NCI-H748 treated with DMSO at 0.1 percent for 48 hours (cell line): Measurements from ENCODE around the gene TANC1.

Experiments
- DNase-seq: peaks from one replicate; lab custom pipeline; 2025; lab: John Stamatoyannopoulos, UW

TANC1 gene

DNA sequence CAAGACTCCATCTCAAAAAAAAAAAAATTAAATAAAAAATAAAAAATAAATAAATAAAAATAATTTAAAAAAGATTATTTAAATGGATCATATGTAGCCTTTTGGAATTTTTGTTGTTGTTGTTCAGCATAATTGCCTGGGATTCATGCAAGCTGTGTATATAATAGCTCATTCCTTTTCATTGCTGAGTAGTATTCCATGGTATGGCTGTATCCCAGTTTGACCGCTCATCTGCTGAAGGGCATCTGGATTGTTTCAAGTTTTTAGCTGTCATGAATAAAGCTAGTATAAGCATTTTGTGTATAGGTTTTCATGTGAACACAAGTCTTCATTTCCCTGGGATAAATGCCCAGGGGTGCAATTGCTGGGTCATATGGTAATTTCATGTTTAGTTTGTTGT is 6.4 kb upstream of the TANC1 start:
- no peak for DNase-seq

DNA sequence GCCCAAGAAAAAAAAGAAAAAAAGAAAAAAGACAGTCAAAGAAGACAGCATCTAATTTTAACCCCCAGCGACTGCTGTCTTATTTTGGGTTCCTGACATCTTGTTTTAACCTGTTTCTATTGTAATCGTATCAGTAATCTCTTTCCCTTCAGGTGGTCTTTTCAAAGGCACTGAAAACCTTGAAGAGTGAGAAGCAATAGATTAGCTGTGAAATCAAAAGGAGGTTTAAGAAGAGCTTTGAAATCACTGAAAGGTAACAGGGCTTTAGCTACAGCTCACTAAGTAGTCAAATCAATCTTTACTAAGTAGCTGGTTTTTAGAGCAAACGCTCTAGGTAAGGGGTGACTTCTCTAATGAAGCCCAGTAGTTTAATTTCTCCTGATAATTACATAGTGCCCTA is 5.4 kb upstream of the TANC1 start:
- no peak for DNase-seq

DNA sequence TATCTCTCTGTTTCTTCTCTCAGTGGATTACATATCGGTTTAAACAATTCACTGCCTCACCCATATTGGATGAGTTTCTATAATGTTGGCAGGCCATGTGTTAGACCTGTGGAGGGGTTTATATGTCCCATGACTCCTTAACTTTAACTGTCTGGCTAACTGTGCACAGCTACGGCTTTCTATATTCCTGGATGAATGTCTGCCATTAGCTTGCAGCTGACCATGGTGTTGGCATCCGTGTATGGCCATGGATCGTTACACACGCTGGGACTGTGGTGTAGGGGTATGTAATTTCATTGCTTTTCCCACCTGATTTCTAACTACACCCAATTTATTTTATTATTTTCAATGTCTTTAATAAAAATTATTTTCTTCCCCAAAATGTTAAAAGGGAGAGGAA is 3.3 kb upstream of the TANC1 start:
- DNase-seq, result no peak

DNA sequence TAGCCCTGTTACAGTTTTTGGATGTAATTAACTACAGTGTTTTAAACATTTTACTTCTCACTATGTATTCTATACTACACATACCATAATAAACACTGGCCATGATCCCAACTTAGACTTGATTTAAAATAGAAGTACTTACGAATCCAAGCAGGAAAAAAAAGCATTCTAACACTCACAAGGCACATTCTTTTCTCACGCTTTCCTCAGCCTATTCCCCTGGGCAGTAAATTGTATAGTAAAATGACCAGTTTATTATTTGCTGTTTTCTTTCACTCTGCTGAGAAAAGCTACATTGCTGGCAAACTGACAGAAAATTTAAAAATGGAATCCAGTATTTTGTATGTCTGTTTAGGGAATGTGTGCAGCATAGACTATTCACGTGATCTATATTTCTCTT is 2.8 kb upstream of the TANC1 start:
- no peak for DNase-seq

DNA sequence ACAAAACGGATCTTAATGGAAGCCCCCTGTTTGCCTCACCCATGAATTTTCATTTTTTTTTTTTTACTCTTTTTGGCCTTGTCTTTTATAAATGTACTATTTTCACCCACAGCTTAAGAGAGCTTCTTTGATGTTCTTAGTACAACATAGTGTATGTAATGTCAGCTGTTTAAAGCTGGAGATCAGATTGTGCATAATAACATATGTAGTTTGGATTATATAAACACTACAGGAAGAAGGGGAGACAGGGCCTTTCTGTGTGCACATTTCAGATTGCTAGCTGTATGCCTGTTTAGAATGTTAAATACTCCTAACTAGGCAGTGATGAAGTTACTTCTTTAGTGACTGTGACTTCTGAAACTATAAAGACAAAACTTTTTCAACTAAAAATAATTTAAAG is 2.1 kb upstream of the TANC1 start:
- no peak for DNase-seq

DNA sequence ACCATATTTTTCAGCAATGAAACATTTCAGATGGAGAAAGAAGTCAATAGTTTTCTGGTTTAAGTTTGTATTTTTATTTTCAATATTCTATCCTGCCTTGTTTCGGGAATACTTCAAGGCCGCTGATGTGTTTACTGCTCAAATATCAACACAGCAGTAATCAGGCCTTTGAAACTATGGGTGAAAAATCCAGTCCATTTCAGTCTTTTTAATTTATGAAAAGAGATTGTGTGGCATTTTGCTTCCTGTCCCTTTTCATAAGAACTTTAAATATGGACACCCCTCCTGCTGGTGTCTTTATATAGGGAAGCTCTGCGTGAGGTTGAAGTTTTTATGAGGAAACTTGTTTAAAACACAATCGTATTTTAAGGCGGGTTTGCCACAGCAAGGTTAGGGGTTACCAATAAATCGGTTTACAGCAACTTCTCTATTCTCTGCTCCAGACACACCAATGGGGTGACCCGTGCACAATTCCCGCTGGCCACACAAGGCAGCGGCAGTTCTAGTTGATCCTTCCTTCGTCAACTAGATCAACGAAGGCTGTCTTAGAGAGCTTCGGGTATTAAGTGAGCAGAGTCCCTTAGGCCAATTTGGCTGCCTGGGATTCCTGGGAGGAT is 1.2 kb upstream of the TANC1 start:
- DNase-seq, result no peak

DNA sequence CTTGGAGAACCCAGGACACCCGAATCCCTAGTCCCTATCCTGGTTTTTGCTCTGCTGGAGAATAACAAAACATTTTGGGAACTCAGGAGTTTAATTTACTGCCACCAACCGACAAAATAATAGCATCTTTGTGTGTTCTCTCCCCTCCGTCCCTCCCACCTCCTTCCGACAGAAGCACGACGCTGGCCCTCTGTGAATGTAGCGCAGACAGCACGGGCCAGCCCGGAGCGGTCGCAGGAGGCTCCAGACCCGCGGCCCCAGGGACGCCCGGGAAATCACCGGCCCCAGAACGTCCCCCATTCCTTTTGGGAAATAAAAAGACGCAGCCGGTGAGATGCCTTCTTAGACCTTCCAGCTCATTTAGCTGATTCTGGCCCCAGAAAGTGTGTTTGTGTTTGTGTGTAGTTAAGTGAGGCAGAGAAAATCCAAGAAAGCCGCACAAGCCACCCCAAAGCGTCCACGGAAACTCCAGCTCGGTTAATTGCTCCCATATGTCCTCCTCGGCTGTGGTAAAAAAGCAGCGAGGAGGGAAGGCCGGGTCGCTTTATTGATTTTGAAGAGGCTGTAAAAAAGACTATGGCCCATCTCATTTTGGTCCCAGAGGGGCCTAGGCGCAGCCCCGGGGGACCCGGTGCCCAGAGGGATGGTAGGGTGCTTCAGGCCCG is 577 bp upstream of the TANC1 start:
- no peak for DNase-seq

DNA sequence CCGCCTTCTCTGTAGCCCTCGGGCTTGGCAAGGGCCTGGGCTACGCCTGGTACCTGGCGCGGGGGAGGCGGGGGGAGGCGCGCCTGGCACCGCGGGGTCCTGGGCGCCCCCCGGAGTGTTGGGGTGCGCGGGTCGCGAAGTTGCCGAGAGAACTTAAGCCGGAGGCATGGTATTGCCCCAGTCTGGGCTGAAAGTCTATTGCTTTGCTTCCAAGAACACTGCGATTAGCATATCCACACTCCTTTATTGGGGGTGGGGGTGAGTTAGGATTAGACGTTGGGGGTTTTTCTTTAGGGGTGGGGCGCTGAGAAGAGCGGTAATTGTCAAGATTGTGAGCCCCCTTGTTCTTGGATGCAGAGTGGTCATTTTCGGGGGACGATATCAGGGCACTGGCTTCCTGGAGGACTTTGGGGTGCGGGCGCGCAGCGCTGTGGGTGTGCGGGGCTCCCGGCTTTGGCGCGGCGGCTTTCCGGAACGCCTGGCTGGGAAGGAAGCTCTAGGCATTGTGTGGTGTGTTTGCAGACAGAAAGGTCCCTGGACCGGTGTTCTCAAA is 798 bp downstream of the TANC1 start:
- no peak for DNase-seq

DNA sequence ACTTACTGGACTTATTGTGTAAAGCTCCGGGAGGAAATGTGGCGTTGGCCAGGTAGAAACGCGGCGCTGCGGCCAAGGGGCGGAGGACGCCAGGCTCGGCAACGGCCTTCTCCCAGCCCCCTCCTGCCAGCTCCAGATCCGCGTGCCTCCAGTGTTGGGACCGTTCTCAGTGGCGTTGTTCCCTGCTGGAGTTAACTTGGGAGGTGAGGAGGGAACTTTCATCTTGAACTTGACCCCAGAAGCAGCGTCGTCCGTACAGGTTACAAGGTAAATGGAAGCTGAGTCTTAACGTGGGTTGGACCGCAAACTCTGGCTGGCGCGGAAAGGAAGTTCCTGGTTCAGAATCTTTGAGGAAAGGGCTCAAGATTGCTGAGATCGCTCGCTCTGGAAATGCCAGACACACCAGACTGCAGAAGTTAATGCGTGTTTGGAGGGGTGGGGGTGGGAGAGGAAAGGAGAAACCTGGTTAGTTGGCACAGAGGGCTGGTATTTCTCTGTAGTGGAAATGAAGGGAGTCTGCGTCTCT is 1.3 kb downstream of the TANC1 start:
- DNase-seq, result no peak

DNA sequence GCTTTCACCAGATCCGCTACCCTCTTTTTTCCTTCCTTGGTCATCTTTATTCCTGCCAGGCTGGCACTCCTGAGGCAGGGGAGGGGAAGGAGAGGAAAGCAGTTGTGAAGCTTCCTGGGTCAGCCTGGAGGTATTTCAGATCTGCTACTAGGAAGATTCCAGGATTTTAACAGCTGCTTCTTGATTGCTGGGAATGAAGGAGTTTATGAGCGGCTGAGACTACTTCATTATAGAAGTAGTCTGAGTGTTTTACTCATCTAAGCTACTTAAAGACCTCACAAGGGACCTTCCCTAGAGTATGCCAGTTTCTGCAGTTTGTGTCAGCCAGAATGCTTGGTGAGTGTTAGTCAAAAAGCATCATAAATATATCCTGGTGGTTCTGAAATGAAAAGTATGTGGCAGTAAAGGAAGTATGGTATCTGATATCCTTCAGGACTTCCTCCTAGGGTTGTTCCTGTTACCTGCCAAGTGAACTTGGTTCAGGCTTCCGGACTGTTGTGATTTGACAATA is 1.9 kb downstream of the TANC1 start:
- no peak for DNase-seq

DNA sequence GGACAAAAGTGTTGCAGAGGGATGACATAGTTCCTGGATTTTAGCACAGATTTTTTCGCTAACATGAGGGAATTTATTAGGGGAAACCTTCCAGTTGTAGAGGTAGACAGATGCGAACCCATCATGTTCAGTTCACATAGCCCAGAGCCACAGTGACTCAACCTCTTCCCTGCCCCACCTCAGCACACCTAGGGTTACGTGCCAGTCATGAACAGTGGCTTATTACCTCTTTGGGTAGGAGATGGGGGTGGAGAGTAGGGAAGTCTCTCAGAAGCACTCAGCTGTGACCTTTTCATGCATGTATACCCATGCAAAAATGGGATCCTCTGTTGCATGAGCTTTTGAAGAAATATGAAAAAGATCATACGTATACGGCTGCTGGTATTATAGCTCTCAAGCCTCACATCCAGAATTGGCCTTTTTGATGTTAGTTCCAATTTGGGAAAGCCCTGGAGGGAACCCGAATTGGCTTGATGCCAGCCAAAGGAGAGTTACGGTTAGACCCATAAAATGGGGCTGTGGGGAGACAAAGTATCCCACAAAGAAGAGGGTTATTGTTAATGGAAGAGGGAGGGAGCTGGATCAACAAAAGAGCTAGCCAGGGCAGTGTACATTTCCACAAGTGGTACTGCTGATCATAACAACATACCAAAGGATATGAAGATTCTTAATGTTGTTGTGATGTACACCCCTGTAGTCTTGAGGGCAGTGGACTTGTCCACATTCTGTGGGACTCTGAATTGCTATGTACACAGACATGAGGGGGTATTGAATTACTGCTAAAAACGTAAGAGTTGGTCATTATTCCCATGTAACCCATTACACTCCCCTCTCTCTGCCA is 4.9 kb downstream of the TANC1 start:
- DNase-seq, result peak; percentile 89

DNA sequence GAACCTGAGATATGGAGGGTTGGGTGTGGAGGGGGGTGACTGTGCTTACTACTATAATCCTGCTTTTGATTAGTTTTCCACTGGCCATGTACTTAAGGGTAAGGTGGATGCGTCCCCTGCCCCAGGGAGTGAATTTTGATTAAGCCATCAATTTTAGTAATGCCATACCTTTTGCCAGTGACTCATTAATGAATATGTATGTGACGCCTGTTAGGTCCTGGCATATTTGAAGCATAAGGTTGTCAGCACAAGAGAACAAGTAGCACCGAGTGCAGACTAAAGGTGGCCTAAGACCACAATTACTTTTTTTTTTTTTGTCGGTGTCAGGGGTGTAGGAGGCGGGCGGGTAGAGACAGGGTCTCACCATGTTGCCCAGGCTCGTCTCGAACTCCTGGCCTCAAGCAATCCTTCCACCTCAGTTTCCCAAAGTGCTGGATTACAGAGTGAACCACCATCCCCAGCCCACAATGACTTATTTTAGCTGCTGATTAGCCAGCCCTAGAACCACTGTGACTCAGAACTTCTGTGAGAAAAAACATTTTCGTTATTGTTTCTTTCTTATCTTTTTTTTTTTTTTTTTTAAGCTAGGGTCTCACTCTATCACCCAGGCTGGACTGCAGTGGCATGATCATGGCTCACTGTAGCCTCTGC is 7.0 kb downstream of the TANC1 start:
- DNase-seq, result no peak

DNA sequence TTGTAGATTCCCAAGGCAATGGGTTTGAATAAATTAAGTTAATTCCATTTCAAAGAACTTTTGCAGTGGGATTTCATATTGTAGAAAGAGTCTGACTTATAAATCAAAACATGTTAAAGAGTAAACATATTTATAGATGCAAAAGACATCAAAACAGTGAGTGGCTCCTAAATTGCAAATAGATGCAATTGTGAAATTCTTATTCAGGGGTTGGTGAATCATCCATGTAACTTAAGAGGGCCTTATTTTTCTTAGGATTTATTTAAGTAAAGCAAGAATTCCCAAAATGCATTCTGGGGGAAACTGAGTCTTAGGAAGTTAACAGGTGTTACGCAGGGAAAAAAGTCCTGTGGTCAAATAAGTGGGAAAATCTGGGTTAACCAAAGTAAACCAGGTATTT is 11.3 kb downstream of the TANC1 start:
- DNase-seq, result no peak

DNA sequence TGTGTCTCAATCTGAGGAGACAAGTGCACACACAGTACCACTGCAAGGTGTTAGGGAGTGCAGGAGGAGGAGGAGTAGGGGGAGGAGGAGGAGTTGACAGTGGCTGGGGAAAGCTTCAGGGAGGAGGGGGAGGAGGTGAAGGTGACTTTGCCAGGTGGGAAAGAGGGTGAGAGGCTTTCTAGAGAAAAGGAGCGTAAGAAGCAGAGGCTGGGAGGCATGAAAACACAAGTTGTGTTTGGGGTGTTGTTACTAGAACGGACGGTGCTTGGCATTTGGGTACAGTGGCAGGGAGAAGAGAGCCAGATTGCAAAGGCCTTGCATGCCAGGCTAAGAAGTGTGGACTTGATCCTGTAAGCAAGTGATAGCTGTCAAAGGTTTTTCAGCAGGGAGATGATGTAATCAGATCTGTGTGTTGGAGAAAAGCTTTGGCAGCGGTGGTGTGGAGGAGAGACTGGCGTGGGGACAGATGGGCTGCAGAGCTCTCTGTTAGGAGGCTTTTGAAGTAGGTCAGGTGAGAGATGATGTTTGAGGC is 16.2 kb downstream of the TANC1 start:
- DNase-seq, result no peak

DNA sequence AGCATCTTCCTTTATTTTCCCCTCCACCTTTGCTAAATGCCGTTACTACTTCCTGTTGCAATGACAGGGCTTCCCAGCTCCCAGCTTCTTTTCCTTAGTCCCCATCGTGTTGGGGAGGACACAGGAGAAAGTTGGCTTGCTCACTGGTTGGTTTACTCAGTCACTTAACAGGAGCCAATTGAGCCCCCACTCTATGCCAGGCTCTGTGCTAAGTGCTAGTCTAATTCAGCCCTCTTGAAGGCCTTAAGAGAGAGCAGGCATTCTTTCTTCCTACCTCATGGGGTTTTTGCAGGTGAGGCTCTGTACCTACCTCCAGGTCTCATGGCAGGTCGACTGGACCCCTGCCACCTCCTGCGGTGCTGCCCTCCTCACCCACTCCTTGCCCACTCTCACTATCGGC is 20.1 kb downstream of the TANC1 start:
- no peak for DNase-seq

DNA sequence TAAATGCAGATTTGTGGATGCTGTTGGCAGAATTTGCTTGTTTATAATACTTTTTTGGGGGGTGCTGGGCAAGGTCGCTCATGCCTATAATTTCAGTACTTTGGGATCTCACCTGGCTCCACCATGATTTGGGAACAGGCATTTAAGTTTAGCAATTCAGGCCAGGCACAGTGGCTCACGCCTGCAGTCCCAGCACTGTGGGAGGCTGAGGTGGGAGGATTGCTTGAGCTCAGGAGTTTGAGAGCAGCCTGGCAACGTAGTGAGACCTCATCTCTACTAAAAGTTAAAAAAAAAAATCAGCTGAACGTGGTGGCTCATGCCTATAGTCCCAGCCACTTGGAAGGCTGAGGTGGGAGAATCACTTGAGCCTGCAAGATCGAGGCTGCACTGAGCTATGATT is 20.7 kb downstream of the TANC1 start:
- no peak for DNase-seq

DNA sequence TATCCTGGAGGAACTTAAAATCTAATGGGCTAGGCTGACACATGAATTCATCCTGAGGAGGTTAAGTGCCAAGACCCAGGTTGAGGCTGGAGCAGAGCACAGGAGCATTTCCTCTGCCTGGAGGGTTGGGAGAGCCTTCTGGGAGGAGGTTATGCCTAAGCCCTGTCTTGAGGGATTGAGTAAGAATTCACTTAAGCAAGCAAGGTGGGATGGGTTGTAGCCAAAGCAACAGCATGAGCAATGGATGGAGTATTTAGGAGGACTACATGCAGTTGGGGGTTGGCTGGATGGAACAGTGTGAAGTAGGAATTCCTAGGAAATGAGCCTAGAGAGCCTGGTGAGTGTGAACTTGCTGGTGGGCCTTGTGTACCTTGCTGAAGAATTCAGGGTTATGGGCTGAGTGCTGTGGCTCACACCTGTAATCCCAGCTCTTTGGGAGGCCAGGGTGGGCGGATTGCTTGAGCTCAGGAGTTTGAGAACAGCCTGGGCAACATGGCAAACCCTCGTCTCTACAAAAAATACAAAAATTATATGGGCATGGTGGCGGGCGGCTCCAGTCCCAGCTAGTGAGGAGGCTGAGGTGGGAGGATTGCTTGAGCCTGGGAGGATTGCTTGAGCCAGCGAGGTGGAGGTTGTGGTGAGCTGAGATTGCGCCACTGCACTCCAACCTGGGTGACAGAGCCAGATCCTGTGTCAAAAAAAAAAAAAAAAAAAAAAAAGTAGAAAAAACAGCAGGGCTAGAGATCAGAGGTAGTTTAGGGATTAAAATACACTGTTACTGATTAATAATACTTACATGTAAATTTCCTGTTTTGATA is 22.2 kb downstream of the TANC1 start:
- DNase-seq, result no peak

DNA sequence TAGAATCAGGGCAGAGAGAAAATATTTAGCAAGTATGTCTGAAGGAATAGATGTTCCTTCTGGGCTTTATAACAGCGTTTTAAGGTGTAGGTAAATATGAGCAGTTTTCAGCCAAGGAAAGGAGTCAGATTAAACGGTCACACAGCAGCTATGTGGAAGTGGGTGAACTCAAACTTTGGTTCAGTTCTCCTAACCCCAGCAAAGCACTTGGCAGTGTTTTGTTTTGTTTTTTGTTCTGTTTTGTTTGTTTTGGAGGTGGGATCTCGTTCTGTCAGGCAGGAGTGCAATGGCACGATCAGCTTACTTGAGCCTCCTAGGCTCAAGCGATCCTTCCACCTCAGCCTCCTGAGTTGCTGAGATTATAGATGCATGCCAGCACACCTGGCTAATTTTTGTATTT is 24.6 kb downstream of the TANC1 start:
- DNase-seq, result no peak

DNA sequence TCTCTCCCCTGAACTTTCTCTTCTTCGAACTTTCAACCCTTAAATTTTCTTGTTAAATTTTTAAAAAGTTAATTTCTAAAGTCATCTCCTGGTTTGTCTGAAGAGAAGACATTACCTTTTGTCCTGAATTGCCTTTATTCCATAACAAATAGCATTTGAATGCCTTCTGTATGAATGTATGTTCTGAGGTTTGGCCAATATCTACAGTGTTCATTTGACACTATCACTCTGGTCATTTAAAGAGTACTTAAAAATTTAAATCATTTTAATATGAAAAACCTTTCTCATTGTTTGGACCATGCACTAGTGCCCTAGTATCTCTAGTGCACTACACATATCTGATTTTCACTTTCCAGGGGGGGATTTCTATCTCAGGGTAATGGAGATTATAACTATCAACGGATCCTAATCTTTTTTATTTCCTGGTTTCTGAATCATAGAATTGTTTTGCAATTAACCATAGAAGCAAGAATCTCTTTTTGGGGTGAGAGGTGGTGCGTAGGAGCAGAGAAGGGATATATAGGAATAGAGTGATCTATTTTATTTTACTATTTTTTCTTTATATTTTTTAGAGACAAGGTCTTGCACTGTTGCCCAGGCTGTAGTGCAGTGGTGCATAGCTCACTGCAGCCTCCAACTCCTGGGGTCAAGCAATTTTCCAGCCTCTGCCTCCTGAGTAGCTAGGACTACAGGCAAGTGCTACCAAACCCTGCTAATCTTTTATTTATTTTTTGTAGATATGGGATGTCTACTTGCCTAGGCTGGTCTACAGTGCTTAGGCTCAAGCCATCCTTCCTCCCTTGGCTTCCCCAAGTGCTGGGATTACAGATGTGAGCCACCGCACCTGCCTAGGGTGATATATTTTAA is 25.5 kb downstream of the TANC1 start:
- no peak for DNase-seq
